Progenitor cell of endocrine pancreas (in vitro differentiated cells): ENCODE measurements around the gene CADM1. TPM values are rescaled to one million over a fixed set of nuclear protein-coding genes. Genes with fewer than 3 reads are reported as not detected.
A peak's percentile ranks its signal among the peaks of the same experiment; 100 is the strongest.

Experiments used
- DNase-seq: peaks from one replicate; pipeline ENCODE4 v3.0.0; 2021; ENCODE audit warnings: low spot score; ENCODE audit not compliant: unreplicated experiment
- H3K27ac Mint-ChIP-seq: 2 replicates; pipeline ENCODE4 v1.8.0; 2021; ENCODE audit warnings: mild to moderate bottlenecking, moderate library complexity, mixed read lengths
- H3K27me3 Mint-ChIP-seq: 2 replicates; pipeline ENCODE4 v1.8.0; 2021; ENCODE audit warnings: mixed read lengths
- H3K36me3 Mint-ChIP-seq: 2 replicates; pipeline ENCODE4 v1.8.0; 2022; ENCODE audit warnings: mixed read lengths; ENCODE audit not compliant: insufficient read depth
- H3K4me1 Mint-ChIP-seq: 2 replicates; pipeline ENCODE4 v1.8.0; 2021; ENCODE audit warnings: low read depth, mixed read lengths
- H3K4me3 Mint-ChIP-seq: 2 replicates; pipeline ENCODE4 v1.8.0; 2021; ENCODE audit warnings: low read depth, mild to moderate bottlenecking, moderate library complexity, mixed read lengths
- H3K9me3 Mint-ChIP-seq: 2 replicates; pipeline ENCODE4 v1.8.0; 2021; ENCODE audit warnings: low read depth, mixed read lengths
- total RNA-seq: library from RNA; stranded (reverse); gene quantifications from 2 replicates; pipeline ENCODE4 v1.2.1, GENCODE V29; 2021
- TF ChIP-seq, protein P1 (sequence below): fragments of 200-600 bp; sonication (generic); IDR thresholded peaks from one replicate; pipeline ENCODE4 v1.5.0; 2021; ENCODE audit warnings: antibody characterized with exemption, mild to moderate bottlenecking; ENCODE audit not compliant: unreplicated experiment

Gene CADM1
- total RNA-seq, 1 donor from 2014 or later, result 147 TPM

- Mint-ChIP-seq H3K27me3 (no peaks in the 10 kb centered on the region), H3K9me3 (no peaks in the 10 kb centered on the region), H3K36me3 (no peaks in the 10 kb centered on the region), H3K4me3 (no peak overlapping the region), H3K4me1 (peaks cover 48% of the 10 kb centered on the region), H3K27ac (no peak overlapping the region)
- TF ChIP-seq, protein P1, sequence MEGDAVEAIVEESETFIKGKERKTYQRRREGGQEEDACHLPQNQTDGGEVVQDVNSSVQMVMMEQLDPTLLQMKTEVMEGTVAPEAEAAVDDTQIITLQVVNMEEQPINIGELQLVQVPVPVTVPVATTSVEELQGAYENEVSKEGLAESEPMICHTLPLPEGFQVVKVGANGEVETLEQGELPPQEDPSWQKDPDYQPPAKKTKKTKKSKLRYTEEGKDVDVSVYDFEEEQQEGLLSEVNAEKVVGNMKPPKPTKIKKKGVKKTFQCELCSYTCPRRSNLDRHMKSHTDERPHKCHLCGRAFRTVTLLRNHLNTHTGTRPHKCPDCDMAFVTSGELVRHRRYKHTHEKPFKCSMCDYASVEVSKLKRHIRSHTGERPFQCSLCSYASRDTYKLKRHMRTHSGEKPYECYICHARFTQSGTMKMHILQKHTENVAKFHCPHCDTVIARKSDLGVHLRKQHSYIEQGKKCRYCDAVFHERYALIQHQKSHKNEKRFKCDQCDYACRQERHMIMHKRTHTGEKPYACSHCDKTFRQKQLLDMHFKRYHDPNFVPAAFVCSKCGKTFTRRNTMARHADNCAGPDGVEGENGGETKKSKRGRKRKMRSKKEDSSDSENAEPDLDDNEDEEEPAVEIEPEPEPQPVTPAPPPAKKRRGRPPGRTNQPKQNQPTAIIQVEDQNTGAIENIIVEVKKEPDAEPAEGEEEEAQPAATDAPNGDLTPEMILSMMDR, result no peak
- no peak for DNase-seq
Measured at GRCh38 chr11:115247361-115247760, 256.9 kb downstream of the CADM1 start.

DNA sequence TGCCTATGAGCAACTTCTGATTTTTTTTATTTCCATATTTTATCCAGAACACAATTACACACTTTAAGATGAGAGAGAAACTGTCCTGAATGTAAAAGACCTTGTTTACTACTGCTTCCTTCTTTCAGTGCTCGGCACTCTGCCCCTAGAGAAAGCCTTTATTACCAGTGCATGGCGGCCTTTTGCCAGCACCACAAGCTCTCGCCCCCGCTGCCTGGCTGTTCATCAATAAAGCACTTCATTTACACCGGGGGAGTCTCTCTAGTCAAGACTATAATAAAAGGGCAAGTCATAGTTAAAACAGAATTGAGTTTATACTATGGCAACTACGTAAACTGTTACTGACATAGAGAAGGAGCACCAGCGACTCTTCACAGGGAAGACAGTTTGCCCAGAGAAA is 259.5 kb downstream of the CADM1 start:
- no peak overlapping the region for H3K4me3 Mint-ChIP-seq
- TF ChIP-seq, protein P1, result no peak
- H3K36me3 Mint-ChIP-seq, result peaks cover 1% of the 10 kb centered on the region
- no peaks in the 10 kb centered on the region for H3K27me3 Mint-ChIP-seq
- no peak for DNase-seq
- H3K9me3 Mint-ChIP-seq, result no peaks in the 10 kb centered on the region
- H3K27ac Mint-ChIP-seq, result peak overlapping the region; percentile 84
- peaks cover 41% of the 10 kb centered on the region for H3K4me1 Mint-ChIP-seq

DNA sequence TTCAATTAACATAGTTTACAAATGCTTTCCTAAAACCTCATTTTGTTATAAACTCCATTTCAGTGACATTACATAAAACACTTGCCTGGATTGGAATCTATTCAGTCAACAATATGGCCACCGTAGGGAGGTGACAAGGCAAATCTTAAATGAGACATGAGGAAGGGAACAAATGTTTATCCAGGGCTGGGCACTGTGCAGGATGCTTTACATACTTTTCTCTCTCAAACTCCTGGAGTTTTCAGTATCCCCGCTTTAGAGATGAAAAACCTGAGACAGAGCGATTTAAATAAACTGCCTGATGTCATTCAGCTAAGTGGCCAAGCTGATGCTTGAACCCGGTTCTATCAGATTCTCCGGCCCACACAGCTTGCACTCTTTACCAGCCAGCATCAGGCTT is 259.9 kb downstream of the CADM1 start:
- Mint-ChIP-seq H3K4me3 (no peak overlapping the region), H3K9me3 (no peaks in the 10 kb centered on the region), H3K27ac (peak overlapping the region; percentile 84), H3K36me3 (peaks cover 3% of the 10 kb centered on the region), H3K4me1 (peaks cover 39% of the 10 kb centered on the region), H3K27me3 (no peaks in the 10 kb centered on the region)
- TF ChIP-seq, protein P1, result no peak
- DNase-seq, result no peak

DNA sequence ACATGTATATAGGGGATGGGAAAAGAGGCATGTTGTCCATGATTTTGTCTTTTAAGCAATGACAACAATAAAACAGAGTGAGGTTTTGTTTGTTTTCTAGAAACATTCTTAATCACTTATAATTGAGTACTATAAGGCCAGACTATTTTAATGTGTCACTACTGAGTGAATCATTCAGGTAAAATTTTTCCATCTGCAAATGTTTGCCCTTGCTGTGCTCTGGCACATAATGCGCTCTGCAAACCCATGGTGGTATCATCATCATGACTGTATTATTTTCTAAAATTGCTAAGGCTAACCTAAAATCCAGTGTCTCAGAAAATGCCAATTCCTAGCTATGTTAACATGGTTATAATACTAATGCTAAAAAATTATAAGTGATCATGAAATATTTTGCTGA is 261.2 kb downstream of the CADM1 start:
- Mint-ChIP-seq H3K4me3 (no peak overlapping the region), H3K27ac (no peak overlapping the region), H3K9me3 (no peaks in the 10 kb centered on the region), H3K36me3 (peaks cover 4% of the 10 kb centered on the region), H3K27me3 (no peaks in the 10 kb centered on the region), H3K4me1 (peaks cover 29% of the 10 kb centered on the region)
- no peak for DNase-seq
- TF ChIP-seq, protein P1, result no peak

GRCh38 chr11:115241899-115242298 is 262.3 kb downstream of the CADM1 start:
- peaks cover 11% of the 10 kb centered on the region for H3K36me3 Mint-ChIP-seq
- no peak for DNase-seq
- peaks cover 20% of the 10 kb centered on the region for H3K4me1 Mint-ChIP-seq
- no peaks in the 10 kb centered on the region for H3K9me3 Mint-ChIP-seq
- TF ChIP-seq, protein P1, result no peak
- H3K27ac Mint-ChIP-seq, result no peak overlapping the region
- no peak overlapping the region for H3K4me3 Mint-ChIP-seq
- H3K27me3 Mint-ChIP-seq, result no peaks in the 10 kb centered on the region
